SU-DHL-6 (cell line): ENCODE data around the gene CLASP1.

ENCODE experiments used
- EZH2phosphoT487 ChIP-seq: fragments of 200-600 bp; sonication (generic), shearing (Covaris generic); conservative IDR thresholded peaks from 2 replicates; pipeline ENCODE4 v1.6.1; 2018; ENCODE audit warnings: mild to moderate bottlenecking, antibody characterized with exemption, low read length, moderate library complexity, mixed read lengths
- TF ChIP-seq, protein P1 (sequence below): fragments of 200-600 bp; sonication (generic); IDR thresholded peaks from one replicate; pipeline ENCODE4 v1.5.1; 2017; ENCODE audit warnings: antibody characterized with exemption, mild to moderate bottlenecking, low read length, moderate library complexity; ENCODE audit not compliant: insufficient read depth, poor library complexity, severe bottlenecking

DNA sequence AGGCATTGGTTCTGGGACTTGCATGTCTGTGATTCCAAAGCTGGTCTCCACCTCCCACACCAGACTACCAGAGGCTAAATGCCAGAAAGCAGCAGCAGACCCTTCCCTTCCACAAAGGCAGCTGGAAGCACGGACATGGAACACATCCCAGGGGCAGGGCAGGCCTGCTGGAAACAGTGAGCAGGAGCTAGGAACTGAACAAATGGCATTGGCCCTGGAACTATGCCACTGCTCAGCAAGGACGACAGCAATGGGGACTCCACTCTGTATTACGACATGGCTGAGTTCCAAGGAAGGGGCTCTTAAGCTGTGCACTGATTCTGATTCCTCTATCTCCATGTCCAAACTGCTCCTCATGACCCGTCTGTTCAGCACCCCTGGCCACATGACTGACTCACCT is 286.5 kb downstream of the CLASP1 start:
- no peak for TF ChIP-seq EZH2phosphoT487
- TF ChIP-seq, protein P1, sequence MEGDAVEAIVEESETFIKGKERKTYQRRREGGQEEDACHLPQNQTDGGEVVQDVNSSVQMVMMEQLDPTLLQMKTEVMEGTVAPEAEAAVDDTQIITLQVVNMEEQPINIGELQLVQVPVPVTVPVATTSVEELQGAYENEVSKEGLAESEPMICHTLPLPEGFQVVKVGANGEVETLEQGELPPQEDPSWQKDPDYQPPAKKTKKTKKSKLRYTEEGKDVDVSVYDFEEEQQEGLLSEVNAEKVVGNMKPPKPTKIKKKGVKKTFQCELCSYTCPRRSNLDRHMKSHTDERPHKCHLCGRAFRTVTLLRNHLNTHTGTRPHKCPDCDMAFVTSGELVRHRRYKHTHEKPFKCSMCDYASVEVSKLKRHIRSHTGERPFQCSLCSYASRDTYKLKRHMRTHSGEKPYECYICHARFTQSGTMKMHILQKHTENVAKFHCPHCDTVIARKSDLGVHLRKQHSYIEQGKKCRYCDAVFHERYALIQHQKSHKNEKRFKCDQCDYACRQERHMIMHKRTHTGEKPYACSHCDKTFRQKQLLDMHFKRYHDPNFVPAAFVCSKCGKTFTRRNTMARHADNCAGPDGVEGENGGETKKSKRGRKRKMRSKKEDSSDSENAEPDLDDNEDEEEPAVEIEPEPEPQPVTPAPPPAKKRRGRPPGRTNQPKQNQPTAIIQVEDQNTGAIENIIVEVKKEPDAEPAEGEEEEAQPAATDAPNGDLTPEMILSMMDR = no peak
